Stomach (tissue), 8 donors: Measurements from ENCODE around the gene CAPZB. TPM values are rescaled to one million over a fixed set of nuclear protein-coding genes. Genes with fewer than 3 reads are reported as not detected.

Source experiments
- polyA plus RNA-seq, 3 donors: library from polyadenylated mRNA; stranded (reverse); fragments of 200-250 nt; gene quantifications; one replicate each; pipeline ENCODE4 v1.2.3, GENCODE V29; 2013
- small RNA-seq, 4 donors: library from RNA; depleted of rRNA; stranded (forward); fragments of <200 nt; gene quantifications; one replicate each; pipeline ENCODE3, GENCODE V24; 2016
- total RNA-seq, 5 donors: library from RNA; depleted of rRNA; stranded (reverse); fragments of >200 nt; gene quantifications; one replicate each; pipeline versions ENCODE4 v1.1.0 to v1.2.3, GENCODE V29; 2014 to 2016
- donor health status: healthy with polysubstance abuse.
- donor health status: Bipolar disorder and iron deficiency.
- donor health status: healthy.

The CAPZB gene
- total and polyA plus RNA-seq, 8 donors = 84.9 to 345 (median 155) TPM

Small RNA genes lying within 50 kb of the gene (small RNA-seq; reads per million reads assigned to genes)
- gene RN7SL277P (0 reads per million in 4 donors), gene RNU4-28P (0 reads per million in 4 donors), gene RNU6-1099P (0 reads per million in 4 donors)

Other genes with a start within 250 kb of the CAPZB start
- 10 to 100 TPM; 27.7 to 94.1 (median 53.5) TPM for gene EMC1, start 234.0 kb downstream of the CAPZB start, total RNA-seq
- 1 to 10 TPM; 4.5 to 6.7 (median 6.6) TPM for gene EMC1, start 234.0 kb downstream of the CAPZB start, polyA plus RNA-seq
- gene MRTO4, start 233.7 kb downstream of the CAPZB start, total RNA-seq = 10 to 100 TPM in 2 of 5 donors, 1 to 10 TPM in 3; 1.8 to 22.0 (median 8.1) TPM
- 10 to 100 TPM; 31.3 to 46.7 (median 31.6) TPM for gene MRTO4, start 233.7 kb downstream of the CAPZB start, polyA plus RNA-seq
- gene AKR7A3, start 196.8 kb downstream of the CAPZB start, total RNA-seq = 100 to 1,000 TPM in 2 of 5 donors, 10 to 100 TPM in 3; 24.0 to 269 (median 86.9) TPM
- gene AKR7A3, start 196.8 kb downstream of the CAPZB start, polyA plus RNA-seq = 100 to 1,000 TPM; 142 to 510 (median 148) TPM
- 100 to 1,000 TPM in 1 of 5 donors, 10 to 100 TPM in 3, not detected in 1; 18.7 to 108 (median 45.8) TPM for gene AKR7A2, start 173.4 kb downstream of the CAPZB start, total RNA-seq
- gene AKR7A2, start 173.4 kb downstream of the CAPZB start, polyA plus RNA-seq = 10 to 100 TPM; 33.4 to 71.2 (median 48.6) TPM
- 10 to 100 TPM in 2 of 5 donors, 1 to 10 TPM in 3; 1.8 to 14.5 (median 9.1) TPM for gene SLC66A1, start 173.2 kb downstream of the CAPZB start, total RNA-seq
- gene SLC66A1, start 173.2 kb downstream of the CAPZB start, polyA plus RNA-seq = 10 to 100 TPM; 10.1 to 11.9 (median 11.1) TPM
- 100 to 1,000 TPM in 1 of 5 donors, 10 to 100 TPM in 4; 63.2 to 257 (median 83.5) TPM for gene NBL1, start 158.8 kb upstream of the CAPZB start, total RNA-seq
- 100 to 1,000 TPM; 111 to 200 (median 121) TPM for gene NBL1, start 158.8 kb upstream of the CAPZB start, polyA plus RNA-seq
- not detected for gene HTR6, start 179.3 kb upstream of the CAPZB start, total RNA-seq
- not detected for gene HTR6, start 179.3 kb upstream of the CAPZB start, polyA plus RNA-seq